Type B pancreatic cell (in vitro differentiated cells): ENCODE results near the gene USE1. TPM values are rescaled to one million over a fixed set of nuclear protein-coding genes. Genes with fewer than 3 reads are reported as not detected.

Experiments used
- DNase-seq: peaks from one replicate; pipeline ENCODE4 v3.0.0; 2021; ENCODE audit warnings: mixed read lengths; ENCODE audit not compliant: unreplicated experiment; ENCODE audit errors: extremely low spot score
- H3K27ac Mint-ChIP-seq: 2 replicates; pipeline ENCODE4 v1.8.0; 2021; ENCODE audit warnings: mild to moderate bottlenecking, mixed read lengths
- H3K27me3 Mint-ChIP-seq: 2 replicates; pipeline ENCODE4 v1.8.0; 2021; ENCODE audit warnings: mixed read lengths
- H3K36me3 Mint-ChIP-seq: 2 replicates; pipeline ENCODE4 v1.8.0; 2021; ENCODE audit warnings: mixed read lengths
- H3K4me1 Mint-ChIP-seq: one replicate; pipeline ENCODE4 v1.8.0; 2021; ENCODE audit warnings: mixed read lengths; ENCODE audit not compliant: unreplicated experiment
- H3K4me3 Mint-ChIP-seq: 2 replicates; pipeline ENCODE4 v1.8.0; 2021; ENCODE audit warnings: mild to moderate bottlenecking, mixed read lengths
- H3K9me3 Mint-ChIP-seq: 2 replicates; pipeline ENCODE4 v1.8.0; 2021; ENCODE audit warnings: mixed read lengths
- CTCF ChIP-seq: fragments of 200-600 bp; sonication (generic); conservative IDR thresholded peaks from 2 replicates; pipeline ENCODE4 v1.5.0; 2021; ENCODE audit warnings: antibody characterized with exemption, mild to moderate bottlenecking
- total RNA-seq: library from RNA; stranded (reverse); gene quantifications from 2 replicates; pipeline ENCODE4 v1.2.1, GENCODE V29; 2021; ENCODE audit warnings: low replicate concordance

USE1 gene
- total RNA-seq, 1 donor from 2014 or later = 22.3 TPM

DNA sequence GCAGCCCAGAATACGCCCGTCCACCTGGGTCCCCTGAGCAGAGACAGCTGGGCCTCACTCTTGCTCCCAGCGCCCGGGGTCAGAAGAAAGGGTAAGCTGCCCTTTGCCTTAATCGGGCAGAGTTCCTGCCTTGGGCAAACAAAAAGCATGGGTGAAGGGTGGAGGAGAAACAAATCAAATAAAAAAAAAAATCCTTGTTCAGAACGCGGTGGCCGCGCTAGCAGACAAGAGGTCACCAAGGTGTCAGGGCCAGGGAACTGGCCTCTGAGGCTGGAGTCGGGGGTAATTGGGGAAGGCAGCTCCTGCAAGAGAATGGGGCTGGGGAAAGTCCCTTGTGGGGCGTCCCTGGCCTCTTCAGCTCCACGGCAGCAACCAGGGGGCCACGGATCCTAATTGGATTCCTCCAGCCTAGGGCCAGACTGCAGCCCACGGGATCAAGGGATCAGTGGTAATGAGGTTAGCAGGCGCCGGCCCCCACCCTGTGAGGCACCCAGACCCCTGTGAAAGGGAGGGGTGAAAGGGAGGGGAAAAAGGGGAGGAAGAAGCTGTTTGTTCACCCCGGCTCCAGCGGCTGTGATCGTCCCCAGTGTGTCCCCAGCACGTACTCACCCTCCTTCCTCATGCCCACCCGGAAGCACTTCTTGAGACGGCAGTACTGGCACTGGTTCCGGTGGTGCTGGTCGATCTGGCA is 25.1 kb downstream of the USE1 start:
- Mint-ChIP-seq H3K36me3 (peaks cover 8% of the 10 kb centered on the region), H3K4me1 (peaks cover 27% of the 10 kb centered on the region), H3K27me3 (no peaks in the 10 kb centered on the region), H3K9me3 (no peaks in the 10 kb centered on the region), H3K4me3 (peak overlapping the region; percentile 67), H3K27ac (peak overlapping the region; percentile 76)
- no peak for DNase-seq
- no peak for TF ChIP-seq CTCF

GRCh38 chr19:17240826-17241399 is 25.8 kb downstream of the USE1 start:
- DNase-seq = no peak
- Mint-ChIP-seq H3K36me3 (peaks cover 8% of the 10 kb centered on the region), H3K4me1 (peaks cover 27% of the 10 kb centered on the region), H3K27ac (peak overlapping the region; percentile 76), H3K27me3 (no peaks in the 10 kb centered on the region), H3K9me3 (no peaks in the 10 kb centered on the region), H3K4me3 (peak overlapping the region; percentile 56)
- no peak for TF ChIP-seq CTCF

DNA sequence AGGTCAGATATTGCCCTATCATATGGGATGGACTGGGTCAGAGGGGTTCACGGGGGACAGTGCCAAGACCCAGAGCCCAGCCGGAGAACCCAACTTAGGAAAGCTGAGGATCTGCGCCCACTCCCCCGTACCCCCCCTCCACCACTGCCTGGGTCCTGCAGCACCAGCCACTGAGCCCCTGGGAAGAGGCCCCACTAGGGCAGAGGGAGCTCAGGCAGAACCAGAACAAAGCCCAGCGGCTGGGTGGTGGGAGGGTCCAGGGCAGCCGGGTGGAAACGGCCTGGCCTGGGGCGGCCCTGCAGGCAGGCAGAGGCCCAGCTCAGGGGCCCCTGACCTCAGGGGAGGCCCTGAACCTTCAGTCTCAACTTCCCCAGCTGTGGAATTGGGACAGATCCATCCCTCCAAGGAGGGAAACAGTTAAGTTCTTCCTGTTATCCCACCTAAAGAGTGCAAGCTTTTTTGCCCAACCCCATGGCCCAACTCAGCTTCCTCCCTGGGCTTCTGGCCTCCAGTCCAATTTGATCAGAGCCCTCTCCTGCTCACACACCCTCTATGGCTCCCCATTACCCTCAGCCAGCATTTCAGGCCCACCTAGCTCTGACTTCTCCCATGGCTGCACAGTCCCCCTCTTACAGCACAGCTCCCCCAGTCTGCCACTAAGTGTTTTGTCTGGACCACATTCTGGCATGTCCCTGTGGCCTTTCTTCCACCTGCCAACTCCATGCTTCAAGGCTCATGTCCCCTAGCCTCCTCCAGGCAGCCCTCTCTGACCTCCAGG is 27.5 kb downstream of the USE1 start:
- H3K9me3 Mint-ChIP-seq = no peaks in the 10 kb centered on the region
- DNase-seq = no peak
- H3K36me3 Mint-ChIP-seq = peaks cover 8% of the 10 kb centered on the region
- no peak for TF ChIP-seq CTCF
- H3K4me1 Mint-ChIP-seq = peaks cover 34% of the 10 kb centered on the region
- peak overlapping the region; percentile 94 for H3K4me3 Mint-ChIP-seq
- no peaks in the 10 kb centered on the region for H3K27me3 Mint-ChIP-seq
- H3K27ac Mint-ChIP-seq = peak overlapping the region; percentile 88

DNA sequence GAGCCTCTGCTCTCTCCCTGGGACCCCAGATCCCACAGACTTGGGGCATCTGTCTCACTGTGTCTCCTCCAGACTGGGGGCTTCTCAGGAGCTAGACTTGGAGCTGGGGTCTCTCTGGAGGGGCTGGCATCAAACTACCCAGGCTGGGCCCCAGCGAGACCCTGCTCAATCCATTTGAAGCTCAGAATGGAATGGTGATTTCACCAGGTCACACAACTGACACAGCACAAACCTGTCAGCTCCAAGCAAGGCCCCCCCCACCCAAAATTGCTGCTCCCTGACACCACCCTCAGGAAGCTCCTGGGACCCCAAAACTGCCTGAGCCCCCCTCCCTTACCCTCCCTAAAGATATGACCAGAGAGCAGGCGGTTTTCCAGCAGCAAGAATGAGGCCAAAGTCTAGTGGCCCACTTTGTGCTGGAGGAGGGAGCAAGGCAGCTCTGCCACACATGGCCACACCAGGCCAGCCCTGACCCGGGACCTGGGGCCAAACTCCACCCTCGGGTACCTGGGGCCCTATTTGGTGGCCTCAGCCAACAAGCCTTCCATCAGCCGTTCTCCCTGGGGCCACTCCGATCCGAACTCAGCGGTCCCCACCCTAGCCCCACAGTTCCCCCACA is 28.2 kb downstream of the USE1 start:
- TF ChIP-seq CTCF = no peak
- peak overlapping the region; percentile 92 for H3K27ac Mint-ChIP-seq
- H3K4me3 Mint-ChIP-seq = peak overlapping the region; percentile 94
- peaks cover 39% of the 10 kb centered on the region for H3K4me1 Mint-ChIP-seq
- no peaks in the 10 kb centered on the region for H3K27me3 Mint-ChIP-seq
- DNase-seq = no peak
- peaks cover 1% of the 10 kb centered on the region for H3K36me3 Mint-ChIP-seq
- H3K9me3 Mint-ChIP-seq = no peaks in the 10 kb centered on the region

GRCh38 chr19:17243830-17244617 is 28.9 kb downstream of the USE1 start:
- Mint-ChIP-seq H3K4me3 (peak overlapping the region; percentile 94), H3K27ac (peak overlapping the region; percentile 92), H3K27me3 (no peaks in the 10 kb centered on the region), H3K9me3 (no peaks in the 10 kb centered on the region), H3K36me3 (no peaks in the 10 kb centered on the region), H3K4me1 (peaks cover 46% of the 10 kb centered on the region)
- DNase-seq = no peak
- TF ChIP-seq CTCF = no peak
